ENCODE data around the gene MFF.

DNA sequence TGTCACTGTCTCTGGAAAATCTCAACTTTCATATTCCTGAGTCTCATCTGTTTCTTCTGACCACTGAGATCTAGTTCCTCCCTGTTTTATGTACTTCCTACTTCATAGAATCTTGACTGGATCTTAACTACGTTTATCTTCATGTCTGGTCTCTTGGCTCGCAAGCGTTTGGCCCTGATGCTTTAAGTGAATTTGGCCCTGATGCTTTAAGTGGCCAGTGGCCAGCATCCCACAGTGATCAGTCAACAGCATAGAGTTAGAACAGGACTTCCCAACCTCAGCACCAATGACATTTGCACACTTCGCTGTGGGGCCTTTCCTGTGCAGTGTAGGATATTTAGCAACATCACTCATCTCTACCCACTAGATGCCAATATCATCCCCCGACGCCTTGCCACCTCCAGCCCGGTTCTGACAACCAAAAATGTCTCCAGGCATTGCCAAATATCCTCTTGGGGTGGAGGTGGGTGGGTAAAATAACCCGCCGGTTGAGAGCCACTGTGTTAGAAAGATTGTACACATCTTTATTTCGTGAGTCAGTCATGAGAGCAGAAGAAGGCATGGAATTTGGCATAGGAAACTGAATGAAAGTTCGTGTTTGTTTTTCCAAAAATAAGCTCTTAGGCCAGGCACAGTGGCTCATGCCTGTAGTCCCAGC, 41.8 kb downstream of the MFF start:
- TF ChIP-seq CEBPB (IDR thresholded peaks at IDR 0.05) (no peak), NFIC (IDR thresholded peaks at IDR 0.05) (no peak), RAD21 (IDR thresholded peaks at IDR 0.05; ENCODE audit: low read depth) (no peak)
- TF ChIP-seq, protein P1, sequence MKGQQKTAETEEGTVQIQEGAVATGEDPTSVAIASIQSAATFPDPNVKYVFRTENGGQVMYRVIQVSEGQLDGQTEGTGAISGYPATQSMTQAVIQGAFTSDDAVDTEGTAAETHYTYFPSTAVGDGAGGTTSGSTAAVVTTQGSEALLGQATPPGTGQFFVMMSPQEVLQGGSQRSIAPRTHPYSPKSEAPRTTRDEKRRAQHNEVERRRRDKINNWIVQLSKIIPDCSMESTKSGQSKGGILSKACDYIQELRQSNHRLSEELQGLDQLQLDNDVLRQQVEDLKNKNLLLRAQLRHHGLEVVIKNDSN (IDR thresholded peaks at IDR 0.05) = no peak

Data from Ishikawa (cell line).